ENCODE measurements around the gene TMEM143. TPM values are rescaled to one million over a fixed set of nuclear protein-coding genes. Genes with fewer than 3 reads are reported as not detected.

The TMEM143 gene
- total and polyA plus RNA-seq, 2 of the 8 experiments (the other 6 are each of a cell fraction or from before 2014, with no cell fraction given): 14.2 to 19.1 TPM

- peak; percentile 64 for TF ChIP-seq CHD2 (IDR thresholded peaks at IDR 0.05; ENCODE audit: low read length)
- no peak for TF ChIP-seq EGR1 (IDR thresholded peaks at IDR 0.05; ENCODE audit: borderline replicate concordance, low read depth, low read length)
- peak; percentile 84 for TF ChIP-seq CREB1 (IDR thresholded peaks at IDR 0.05)
- no peak for TF ChIP-seq CBX8 (IDR thresholded peaks at IDR 0.05; ENCODE audit: borderline replicate concordance, low read depth, low read length)
- TF ChIP-seq YY1 (IDR thresholded peaks at IDR 0.05; ENCODE audit: low read depth, low read length): no peak; the same call in 1 of the 2 replicates
- TF ChIP-seq JUND (IDR thresholded peaks at IDR 0.05; ENCODE audit: low read length): peak; percentile 48; the same call in 1 of the 2 replicates
- TF ChIP-seq POLR2AphosphoS5 (IDR thresholded peaks at IDR 0.05; ENCODE audit: low read depth, low read length): peak; percentile 66
- TF ChIP-seq KDM5A (IDR thresholded peaks at IDR 0.05; ENCODE audit: low read length): no peak
- TF ChIP-seq TAF7 (optimal IDR thresholded peaks at IDR 0.05; ENCODE audit: borderline replicate concordance, low read depth, low read length): no peak
- no peak for TF ChIP-seq ATF2 (IDR thresholded peaks at IDR 0.05; ENCODE audit: low read length)
- TF ChIP-seq SP1 (IDR thresholded peaks at IDR 0.05; ENCODE audit: low read depth, low read length): no peak; the same call in 1 of the 2 replicates
- no peak for TF ChIP-seq TEAD4 (IDR thresholded peaks at IDR 0.05; ENCODE audit: low read depth, low read length)
These were observed 33.6 kb downstream of the TMEM143 start (continued) for GRCh38 chr19:48330012-48330681.
